GM10266 (cell line): Measurements from ENCODE around the gene FBXO2.

Experiments used
- DNase-seq: peaks from one replicate; pipeline ENCODE4 v3.0.0; 2012; ENCODE audit errors: extremely low spot score
- TF ChIP-seq, protein P1 (sequence below): IDR thresholded peaks from 2 replicates; pipeline ENCODE4 v1.5.1; 2012; ENCODE audit warnings: mild to moderate bottlenecking, low read depth; ENCODE audit not compliant: control insufficient read depth, insufficient read depth; ENCODE audit errors: missing control alignments

The FBXO2 gene

DNA sequence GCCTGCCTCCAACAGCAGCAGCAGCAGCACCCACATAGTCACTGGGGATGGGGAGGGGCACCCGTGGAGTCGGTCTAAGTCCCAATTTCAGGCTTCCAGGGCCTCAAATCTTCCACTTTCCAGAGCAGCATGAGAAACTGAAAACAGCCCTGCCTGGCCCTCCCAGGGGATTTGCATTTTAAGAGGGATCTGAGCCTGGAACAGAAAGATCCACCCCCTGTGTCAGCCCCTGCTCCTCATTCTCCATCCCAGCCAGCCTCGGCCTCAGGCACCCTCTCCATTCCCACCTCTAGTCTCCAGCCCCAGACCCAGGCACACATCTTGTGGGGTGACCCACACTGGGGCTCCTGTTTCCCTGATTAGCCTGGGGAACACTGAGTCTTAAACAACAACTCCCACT lies 51.8 kb downstream of the FBXO2 start:
- TF ChIP-seq, protein P1, sequence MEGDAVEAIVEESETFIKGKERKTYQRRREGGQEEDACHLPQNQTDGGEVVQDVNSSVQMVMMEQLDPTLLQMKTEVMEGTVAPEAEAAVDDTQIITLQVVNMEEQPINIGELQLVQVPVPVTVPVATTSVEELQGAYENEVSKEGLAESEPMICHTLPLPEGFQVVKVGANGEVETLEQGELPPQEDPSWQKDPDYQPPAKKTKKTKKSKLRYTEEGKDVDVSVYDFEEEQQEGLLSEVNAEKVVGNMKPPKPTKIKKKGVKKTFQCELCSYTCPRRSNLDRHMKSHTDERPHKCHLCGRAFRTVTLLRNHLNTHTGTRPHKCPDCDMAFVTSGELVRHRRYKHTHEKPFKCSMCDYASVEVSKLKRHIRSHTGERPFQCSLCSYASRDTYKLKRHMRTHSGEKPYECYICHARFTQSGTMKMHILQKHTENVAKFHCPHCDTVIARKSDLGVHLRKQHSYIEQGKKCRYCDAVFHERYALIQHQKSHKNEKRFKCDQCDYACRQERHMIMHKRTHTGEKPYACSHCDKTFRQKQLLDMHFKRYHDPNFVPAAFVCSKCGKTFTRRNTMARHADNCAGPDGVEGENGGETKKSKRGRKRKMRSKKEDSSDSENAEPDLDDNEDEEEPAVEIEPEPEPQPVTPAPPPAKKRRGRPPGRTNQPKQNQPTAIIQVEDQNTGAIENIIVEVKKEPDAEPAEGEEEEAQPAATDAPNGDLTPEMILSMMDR, result no peak
- DNase-seq, result no peak

DNA sequence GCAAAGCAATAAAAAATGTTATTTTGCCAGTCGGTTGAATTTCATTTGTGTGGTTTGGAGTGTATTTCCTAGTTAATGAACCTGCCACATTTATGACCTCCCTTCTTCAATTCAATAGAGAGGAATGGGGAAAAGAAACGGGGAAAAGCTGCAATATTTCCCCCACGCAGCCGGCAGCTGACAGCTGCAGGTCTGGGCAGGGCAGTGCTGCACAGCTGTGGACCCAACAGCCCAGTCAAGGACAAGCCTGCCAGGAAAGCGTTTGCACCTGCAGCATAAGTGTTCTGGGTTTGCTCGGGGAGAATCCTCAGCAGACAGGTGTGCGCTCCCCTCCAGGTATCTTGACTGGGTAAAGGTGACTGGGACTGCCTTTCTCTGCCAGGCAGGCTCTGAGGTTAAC lies 53.4 kb downstream of the FBXO2 start:
- DNase-seq, result no peak
- TF ChIP-seq, protein P1, result no peak

DNA sequence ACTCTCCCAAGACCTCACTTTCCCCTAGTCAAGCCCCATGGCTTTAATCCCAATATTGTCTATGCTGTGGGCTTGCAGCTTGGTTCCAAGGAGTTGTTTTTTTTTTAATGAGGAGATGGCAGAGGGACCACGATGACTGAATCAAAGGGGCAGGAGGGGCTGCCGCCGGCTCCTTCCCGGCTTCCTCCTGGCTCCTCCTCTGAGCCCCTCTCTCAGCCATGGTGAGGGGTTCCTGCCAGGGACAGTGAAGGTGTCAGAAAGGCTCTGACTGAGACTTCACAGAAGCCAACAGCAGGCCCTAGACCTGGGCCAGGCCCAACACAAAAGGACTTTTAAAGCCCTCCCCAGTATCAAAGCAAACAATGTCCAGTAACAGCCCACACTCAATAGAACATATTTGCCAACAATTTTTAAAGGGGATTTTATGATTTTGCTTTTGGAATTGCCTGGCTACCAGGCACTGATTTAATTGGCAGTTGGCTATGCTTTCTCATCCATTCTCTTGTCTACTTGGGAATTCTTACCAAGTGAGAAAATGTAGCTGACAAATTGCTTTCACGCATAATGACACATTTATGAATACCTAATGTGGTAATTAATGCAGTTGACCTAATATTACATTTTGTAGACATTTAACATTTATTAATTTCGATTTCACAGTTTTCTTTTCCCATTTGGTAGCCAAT lies 54.2 kb downstream of the FBXO2 start:
- TF ChIP-seq, protein P1, result no peak
- DNase-seq, result no peak

DNA sequence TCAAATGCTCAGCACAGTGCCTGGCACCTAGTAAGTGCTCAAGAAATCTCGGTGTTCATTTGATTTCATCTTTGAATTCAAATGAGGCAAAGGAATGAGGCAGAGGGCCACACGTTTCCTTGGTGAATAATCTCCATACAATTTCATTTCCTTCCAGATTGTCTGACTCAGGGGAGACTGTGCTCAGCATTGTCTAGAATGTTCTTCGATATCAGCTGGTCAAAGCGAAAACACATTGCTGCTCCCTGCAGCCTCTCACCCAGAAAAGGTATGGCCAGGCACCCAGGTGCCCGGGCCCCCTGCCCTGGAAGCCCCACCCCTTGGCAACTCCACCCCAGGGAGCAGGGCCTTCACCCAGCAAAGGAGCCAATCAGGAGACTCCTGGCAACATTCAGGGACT lies 55.8 kb downstream of the FBXO2 start:
- no peak for DNase-seq
- TF ChIP-seq, protein P1, result no peak
